GM23338 (cell line): ENCODE measurements around the gene ATAD3B.

Source experiments
- CREB1 ChIP-seq: fragments of 250-450 bp; sonication (Bioruptor Pico); IDR thresholded peaks from 2 replicates; pipeline ENCODE4 v1.5.0; 2020; ENCODE audit warnings: low read depth, mild to moderate bottlenecking, moderate library complexity
- CTCF ChIP-seq, 2 experiments: fragments of 200-600 bp in 1 of 2; sonication (generic) in 1 of 2; conservative IDR thresholded peaks; 2 replicates each; pipeline versions ENCODE4 v1.5.1 to v1.6.1; 2016 to 2017; ENCODE audit warnings: antibody characterized with exemption in 2 of 2, low read depth in 2 of 2, mild to moderate bottlenecking in 2 of 2, moderate library complexity in 1 of 2
- ETS1 ChIP-seq: IDR thresholded peaks from 2 replicates; pipeline ENCODE4 v1.6.1; 2016; ENCODE audit warnings: antibody characterized with exemption
- EZH2 ChIP-seq: fragments of 200-600 bp; sonication (generic); IDR thresholded peaks from one replicate; pipeline ENCODE4 v1.8.0; 2017; ENCODE audit warnings: antibody characterized with exemption, mild to moderate bottlenecking, low read depth; ENCODE audit not compliant: unreplicated experiment
- EZH2phosphoT487 ChIP-seq: fragments of 200-600 bp; sonication (generic); IDR thresholded peaks from one replicate; pipeline ENCODE4 v1.8.1; 2018; ENCODE audit warnings: antibody characterized with exemption; ENCODE audit not compliant: unreplicated experiment
- JUNB ChIP-seq: IDR thresholded peaks from one replicate; pipeline ENCODE4 v1.6.1; 2016; ENCODE audit warnings: antibody characterized with exemption; ENCODE audit not compliant: unreplicated experiment
- NANOG ChIP-seq: IDR thresholded peaks from 2 replicates; pipeline ENCODE4 v1.6.1; 2016; ENCODE audit warnings: antibody characterized with exemption, borderline replicate concordance
- POLR2AphosphoS5 ChIP-seq: IDR thresholded peaks from 2 replicates; pipeline ENCODE4 v1.6.1; 2016; ENCODE audit warnings: antibody characterized with exemption, low read depth
- REST ChIP-seq: IDR thresholded peaks from one replicate; pipeline ENCODE4 v1.6.1; 2018; ENCODE audit warnings: antibody characterized with exemption; ENCODE audit not compliant: unreplicated experiment
- ZNF331 ChIP-seq: fragments of 250-450 bp; sonication (Bioruptor Pico); IDR thresholded peaks from 2 replicates; pipeline ENCODE4 v1.5.0; 2020; ENCODE audit warnings: low read depth, mild to moderate bottlenecking, moderate library complexity

- TF ChIP-seq CTCF (conservative IDR thresholded peaks at IDR 0.05; ENCODE audit: low read depth in 2 of 2) (no peak), CREB1 (CRISPR knock-in tag) (no peak), EZH2 (no peak), POLR2AphosphoS5 (no peak), REST (no peak), JUNB (no peak), ETS1 (no peak), EZH2phosphoT487 (no peak), NANOG (no peak), ZNF331 (CRISPR knock-in tag) (no peak)
These were observed 19.2 kb downstream of the ATAD3B start for GRCh38 chr1:1490633-1491230.
